Stomach (tissue), 9 donors: ENCODE results near the gene CDH19. TPM values are rescaled to one million over a fixed set of nuclear protein-coding genes. Genes with fewer than 3 reads are reported as not detected.

Experiments used
- DNase-seq, 2 donors: peaks; one replicate each; pipeline versions ENCODE4 v3.0.0 to v3.0.0-alpha.2; 2013 to 2019
- H3K27ac ChIP-seq, 5 donors: fragments of 200-600 bp in 4 of 5; sonication (generic) in 4 of 5; one replicate each; pipeline ENCODE4 v1.5.1; 2013 to 2019; ENCODE audit warnings: mild to moderate bottlenecking in 1 of 5, moderate library complexity in 1 of 5
- H3K27me3 ChIP-seq, 3 donors: fragments of 200-600 bp; sonication (generic); one replicate each; pipeline ENCODE4 v1.5.1; 2017 to 2019; ENCODE audit warnings: mixed run types in 1 of 3
- H3K36me3 ChIP-seq, 4 donors: fragments of 200-600 bp; sonication (generic); 1 replicate in 3 of 4; 2 replicates in 1 of 4; pipeline ENCODE4 v1.5.1; 2016 to 2019
- H3K4me1 ChIP-seq, 4 donors: fragments of 200-600 bp; sonication (generic); one replicate each; pipeline ENCODE4 v1.5.1; 2016 to 2019
- H3K4me3 ChIP-seq, 4 donors: fragments of 200-600 bp; sonication (generic) in 3 of 4; one replicate each; pipeline ENCODE4 v1.5.1; 2016 to 2019; ENCODE audit warnings: mild to moderate bottlenecking in 1 of 4
- H3K9me3 ChIP-seq, 4 donors: fragments of 200-600 bp; sonication (generic); one replicate each; pipeline ENCODE4 v1.5.1; 2016 to 2019
- EP300 ChIP-seq: sonication (generic); formaldehyde crosslinking; IDR thresholded peaks from one replicate; pipeline ENCODE4 v1.6.1; 2017; ENCODE audit warnings: antibody characterized with exemption
- POLR2A ChIP-seq, 4 donors: fragments of 450-650 bp; IDR thresholded peaks; one replicate each; pipeline ENCODE4 v1.6.1; 2016; ENCODE audit warnings: antibody characterized with exemption in 4 of 4, control low read depth in 2 of 4, mild to moderate bottlenecking in 1 of 4, moderate library complexity in 1 of 4
- POLR2AphosphoS5 ChIP-seq, 3 donors: sonication (generic); formaldehyde crosslinking; IDR thresholded peaks; one replicate each; pipeline ENCODE4 v1.6.1; 2016; ENCODE audit warnings: antibody characterized with exemption in 3 of 3
- WGBS, 5 donors: extraction: QIAGEN DNeasy Blood & Tissue Kit in 3 of 5; methylation state at CpG; one replicate each; pipeline versions ENCODE4 v1.1.5 to v1.1.7; 2013 to 2018; 5-methylcytosine and 5-hydroxymethylcytosine counted together
- intact Hi-C: fragments of 100-400 bp; cut with DNase I; formaldehyde crosslinking; loops from one replicate; pipeline ENCODE4 v1.15.1; 2023; ENCODE audit warnings: low total_unique reads
- polyA plus RNA-seq, 3 donors: library from polyadenylated mRNA; stranded (reverse); fragments of 200-250 nt; gene quantifications; one replicate each; pipeline ENCODE4 v1.2.3, GENCODE V29; 2013
- total RNA-seq, 5 donors: library from RNA; depleted of rRNA; stranded (reverse); fragments of >200 nt; gene quantifications; one replicate each; pipeline versions ENCODE4 v1.1.0 to v1.2.3, GENCODE V29; 2014 to 2016
- TF ChIP-seq, protein P1 (sequence below), 7 experiments: fragments of 450-650 bp in 4 of 7; fragments of 200-600 bp in 3 of 7; sonication (generic) in 3 of 7; IDR thresholded peaks; one replicate each; pipeline ENCODE4 v1.5.1; 2016 to 2019; ENCODE audit warnings: antibody characterized with exemption in 7 of 7, control low read depth in 2 of 7, mild to moderate bottlenecking in 1 of 7
- donor health status: healthy with polysubstance abuse.
- donor health status: Bipolar disorder and iron deficiency.
- donor health status: healthy.

CDH19 gene
- total and polyA plus RNA-seq, 8 donors: 0.92 to 52.5 (median 7.1) TPM

DNA sequence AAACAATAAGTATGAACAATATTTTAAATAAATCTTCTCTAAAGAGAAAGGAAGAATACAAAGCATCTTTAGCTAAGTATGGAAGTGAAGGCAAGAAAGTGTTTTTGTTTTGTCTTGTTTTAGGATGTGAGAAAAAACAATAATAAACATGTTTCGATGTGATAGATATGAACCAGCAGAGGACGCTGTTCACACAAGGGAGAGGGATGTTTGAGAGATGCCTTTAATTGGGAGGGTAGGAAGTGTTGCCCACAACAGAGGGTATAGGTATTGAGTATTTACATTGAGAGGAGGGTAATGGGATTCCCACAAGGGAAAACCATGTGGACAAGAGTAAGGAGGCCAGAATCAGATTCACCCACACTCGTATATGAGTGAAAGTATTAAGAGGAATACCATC is 55.1 kb downstream of the CDH19 start:
- TF ChIP-seq POLR2AphosphoS5 (IDR thresholded peaks at IDR 0.05): no peak
- TF ChIP-seq, protein P1, sequence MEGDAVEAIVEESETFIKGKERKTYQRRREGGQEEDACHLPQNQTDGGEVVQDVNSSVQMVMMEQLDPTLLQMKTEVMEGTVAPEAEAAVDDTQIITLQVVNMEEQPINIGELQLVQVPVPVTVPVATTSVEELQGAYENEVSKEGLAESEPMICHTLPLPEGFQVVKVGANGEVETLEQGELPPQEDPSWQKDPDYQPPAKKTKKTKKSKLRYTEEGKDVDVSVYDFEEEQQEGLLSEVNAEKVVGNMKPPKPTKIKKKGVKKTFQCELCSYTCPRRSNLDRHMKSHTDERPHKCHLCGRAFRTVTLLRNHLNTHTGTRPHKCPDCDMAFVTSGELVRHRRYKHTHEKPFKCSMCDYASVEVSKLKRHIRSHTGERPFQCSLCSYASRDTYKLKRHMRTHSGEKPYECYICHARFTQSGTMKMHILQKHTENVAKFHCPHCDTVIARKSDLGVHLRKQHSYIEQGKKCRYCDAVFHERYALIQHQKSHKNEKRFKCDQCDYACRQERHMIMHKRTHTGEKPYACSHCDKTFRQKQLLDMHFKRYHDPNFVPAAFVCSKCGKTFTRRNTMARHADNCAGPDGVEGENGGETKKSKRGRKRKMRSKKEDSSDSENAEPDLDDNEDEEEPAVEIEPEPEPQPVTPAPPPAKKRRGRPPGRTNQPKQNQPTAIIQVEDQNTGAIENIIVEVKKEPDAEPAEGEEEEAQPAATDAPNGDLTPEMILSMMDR (IDR thresholded peaks at IDR 0.05): no peak
- TF ChIP-seq EP300: no peak
- no peak for TF ChIP-seq POLR2A (IDR thresholded peaks at IDR 0.05)
- H3K27ac ChIP-seq: no peak overlapping the region
- no peaks in the 10 kb centered on the region for H3K36me3 ChIP-seq
- no peak for DNase-seq
- intact Hi-C loops: no loop called here
- no peak overlapping the region for H3K4me3 ChIP-seq
- no peaks in the 10 kb centered on the region for H3K9me3 ChIP-seq
- no peaks in the 10 kb centered on the region for H3K27me3 ChIP-seq
- H3K4me1 ChIP-seq: no peaks in the 10 kb centered on the region
- WGBS, 5 donors: 62 to 70% (median 64%) methylated on average over 3 of the region's 3 CpGs

DNA sequence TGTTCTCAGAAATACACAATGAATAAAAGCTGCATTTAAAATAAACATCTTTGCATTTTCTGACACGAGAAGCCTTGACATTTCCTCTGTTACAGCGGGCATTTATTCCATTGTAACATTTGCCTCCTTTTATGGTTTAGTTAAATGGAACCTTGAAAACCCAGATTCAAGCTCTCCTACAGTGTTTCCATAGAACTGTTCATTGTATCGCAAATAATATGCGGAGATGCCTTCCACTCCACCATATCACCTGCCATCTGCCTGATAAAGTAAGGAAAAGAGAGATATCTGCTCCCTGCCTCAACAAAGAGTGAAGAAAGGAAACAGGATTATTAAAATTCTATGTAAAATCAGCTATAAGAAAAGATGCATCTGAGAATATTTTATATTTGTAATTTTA is 69.8 kb downstream of the CDH19 start:
- no peaks in the 10 kb centered on the region for H3K4me1 ChIP-seq
- H3K4me3 ChIP-seq: no peak overlapping the region
- TF ChIP-seq POLR2AphosphoS5 (IDR thresholded peaks at IDR 0.05) (no peak), POLR2A (IDR thresholded peaks at IDR 0.05) (no peak), EP300 (no peak)
- TF ChIP-seq, protein P1 (IDR thresholded peaks at IDR 0.05): no peak
- H3K27me3 ChIP-seq: no peaks in the 10 kb centered on the region
- no peaks in the 10 kb centered on the region for H3K9me3 ChIP-seq
- no peaks in the 10 kb centered on the region for H3K36me3 ChIP-seq
- intact Hi-C loops: no loop called here
- 66 to 73% (median 67%) methylated on average over 4 of the region's 4 CpGs for WGBS, 5 donors
- H3K27ac ChIP-seq: no peak overlapping the region
- peak in 1 of 2 donors; percentile 8 for DNase-seq

DNA sequence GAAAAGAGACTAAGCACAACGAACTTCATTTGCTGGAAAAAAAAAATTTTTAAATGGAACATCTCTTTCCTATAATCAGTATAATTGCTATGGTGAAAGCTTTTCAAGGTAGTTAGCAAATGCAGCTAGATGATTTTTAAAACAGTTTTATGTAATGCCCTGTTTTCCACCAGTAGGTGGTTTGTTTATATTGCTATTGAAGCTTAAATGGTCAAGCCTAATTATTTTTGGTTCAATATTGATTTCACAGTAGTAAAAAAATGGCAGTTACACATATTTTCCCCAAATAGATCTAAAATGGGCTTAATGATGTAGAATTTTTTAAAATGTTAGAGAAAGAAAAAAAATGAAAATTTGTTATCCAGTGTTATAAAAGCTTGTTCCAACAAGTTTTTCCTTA is 70.2 kb downstream of the CDH19 start:
- Histone ChIP-seq H3K27me3 (no peaks in the 10 kb centered on the region), H3K9me3 (no peaks in the 10 kb centered on the region), H3K4me1 (no peaks in the 10 kb centered on the region), H3K36me3 (no peaks in the 10 kb centered on the region), H3K4me3 (no peak overlapping the region), H3K27ac (no peak overlapping the region)
- DNase-seq: no peak
- intact Hi-C loops: no loop called here
- 16 to 41% (median 22%) methylated on average over 1 of the region's 1 CpG for WGBS, 5 donors
- TF ChIP-seq POLR2AphosphoS5 (IDR thresholded peaks at IDR 0.05): no peak
- TF ChIP-seq, protein P1 (IDR thresholded peaks at IDR 0.05): no peak
- TF ChIP-seq POLR2A (IDR thresholded peaks at IDR 0.05): no peak
- no peak for TF ChIP-seq EP300

DNA sequence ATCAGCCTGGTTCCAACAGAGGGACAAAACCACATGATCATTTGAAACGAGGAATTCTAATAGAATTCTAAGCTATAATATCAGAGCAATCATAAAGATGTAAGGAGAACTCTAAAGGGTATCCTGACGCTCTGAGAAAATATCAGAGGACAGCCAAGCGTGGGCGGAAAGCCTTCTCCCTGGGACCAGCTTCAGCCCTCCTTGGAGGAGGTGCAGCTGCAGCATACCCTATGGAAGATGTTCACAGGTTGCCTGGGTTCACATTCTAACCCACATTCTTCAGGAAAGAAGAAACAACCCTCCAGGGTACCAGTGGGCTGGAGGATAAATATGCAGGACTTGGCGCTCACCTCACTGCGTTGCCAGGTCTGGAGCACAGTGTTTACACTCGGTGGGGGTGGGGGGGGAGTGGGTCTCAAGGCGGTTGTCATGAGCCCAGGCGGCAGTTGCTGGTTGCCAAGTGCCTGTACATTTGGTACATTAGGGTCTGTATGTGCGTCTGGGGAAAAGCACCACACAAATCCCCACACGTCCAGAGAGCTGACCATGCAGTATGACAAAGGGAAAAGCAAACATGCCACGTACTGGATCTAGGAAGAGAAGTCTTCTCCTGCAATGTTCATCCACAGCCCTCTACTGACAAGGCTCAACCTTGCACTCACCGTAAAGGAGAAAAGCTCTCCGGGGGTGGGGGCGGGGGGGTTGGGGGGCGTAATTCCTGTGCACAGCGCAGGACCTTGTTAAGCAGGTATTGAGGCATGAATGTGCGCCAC is 80.5 kb downstream of the CDH19 start:
- 67 to 81% (median 75%) methylated on average over 18 of the region's 18 CpGs for WGBS, 5 donors
- TF ChIP-seq POLR2A (IDR thresholded peaks at IDR 0.05): no peak
- TF ChIP-seq EP300: no peak
- TF ChIP-seq POLR2AphosphoS5 (IDR thresholded peaks at IDR 0.05): no peak
- TF ChIP-seq, protein P1 (IDR thresholded peaks at IDR 0.05): no peak
- Histone ChIP-seq H3K4me3 (no peak overlapping the region), H3K36me3 (no peaks in the 10 kb centered on the region), H3K9me3 (no peaks in the 10 kb centered on the region), H3K27me3 (no peaks in the 10 kb centered on the region), H3K27ac (no peak overlapping the region), H3K4me1 (no peaks in the 10 kb centered on the region)
- intact Hi-C loops: no loop called here
- peak in 1 of 2 donors; percentile 35 for DNase-seq
